ENCODE results near the gene CCDC28B.
A peak's percentile ranks its signal among the peaks of the same experiment; 100 is the strongest.

The CCDC28B gene

GRCh38 chr1:32181563-32181962 lies 18.8 kb upstream of the CCDC28B start:
- H3K4me3 ChIP-seq (ENCODE audit: low read depth, low read length), result peak overlapping the region; percentile 12
- TF ChIP-seq, protein P1, sequence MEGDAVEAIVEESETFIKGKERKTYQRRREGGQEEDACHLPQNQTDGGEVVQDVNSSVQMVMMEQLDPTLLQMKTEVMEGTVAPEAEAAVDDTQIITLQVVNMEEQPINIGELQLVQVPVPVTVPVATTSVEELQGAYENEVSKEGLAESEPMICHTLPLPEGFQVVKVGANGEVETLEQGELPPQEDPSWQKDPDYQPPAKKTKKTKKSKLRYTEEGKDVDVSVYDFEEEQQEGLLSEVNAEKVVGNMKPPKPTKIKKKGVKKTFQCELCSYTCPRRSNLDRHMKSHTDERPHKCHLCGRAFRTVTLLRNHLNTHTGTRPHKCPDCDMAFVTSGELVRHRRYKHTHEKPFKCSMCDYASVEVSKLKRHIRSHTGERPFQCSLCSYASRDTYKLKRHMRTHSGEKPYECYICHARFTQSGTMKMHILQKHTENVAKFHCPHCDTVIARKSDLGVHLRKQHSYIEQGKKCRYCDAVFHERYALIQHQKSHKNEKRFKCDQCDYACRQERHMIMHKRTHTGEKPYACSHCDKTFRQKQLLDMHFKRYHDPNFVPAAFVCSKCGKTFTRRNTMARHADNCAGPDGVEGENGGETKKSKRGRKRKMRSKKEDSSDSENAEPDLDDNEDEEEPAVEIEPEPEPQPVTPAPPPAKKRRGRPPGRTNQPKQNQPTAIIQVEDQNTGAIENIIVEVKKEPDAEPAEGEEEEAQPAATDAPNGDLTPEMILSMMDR (IDR thresholded peaks at IDR 0.05; ENCODE audit: borderline replicate concordance, insufficient read depth, low read depth, low read length), result no peak

- TF ChIP-seq, protein P1 (IDR thresholded peaks at IDR 0.05; ENCODE audit: borderline replicate concordance, insufficient read depth, low read depth, low read length), result no peak
- no peak overlapping the region for H3K4me3 ChIP-seq (ENCODE audit: low read depth, low read length)
Observed at GRCh38 chr1:32182060-32182459, 18.3 kb upstream of the CCDC28B start.

GRCh38 chr1:32184650-32185049 lies 15.7 kb upstream of the CCDC28B start:
- H3K4me3 ChIP-seq (ENCODE audit: low read depth, low read length), result no peak overlapping the region
- TF ChIP-seq, protein P1 (IDR thresholded peaks at IDR 0.05; ENCODE audit: borderline replicate concordance, insufficient read depth, low read depth, low read length), result no peak

DNA sequence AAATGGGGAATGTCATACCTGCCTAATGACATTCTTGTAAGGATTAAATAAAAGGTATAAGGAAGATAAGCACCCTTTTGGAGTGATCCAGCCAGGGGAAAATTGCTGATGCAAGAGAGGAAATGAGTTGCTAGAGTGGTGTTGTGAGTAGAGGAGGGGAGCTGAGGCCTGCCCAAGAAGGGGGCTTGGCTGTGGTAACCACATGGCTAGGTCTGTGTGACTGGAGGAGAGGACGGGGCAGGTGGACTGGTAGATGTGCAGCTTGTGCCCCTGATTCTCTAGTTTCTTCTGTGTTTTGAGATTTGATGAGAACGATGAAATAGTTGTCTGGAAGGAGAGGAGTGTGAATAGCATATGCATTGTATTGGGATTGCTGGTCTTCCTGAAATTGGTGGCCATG lies 14.3 kb upstream of the CCDC28B start:
- TF ChIP-seq, protein P1 (IDR thresholded peaks at IDR 0.05; ENCODE audit: borderline replicate concordance, insufficient read depth, low read depth, low read length), result no peak
- no peak overlapping the region for H3K4me3 ChIP-seq (ENCODE audit: low read depth, low read length)

- TF ChIP-seq, protein P1 (IDR thresholded peaks at IDR 0.05; ENCODE audit: borderline replicate concordance, insufficient read depth, low read depth, low read length), result no peak
- no peak overlapping the region for H3K4me3 ChIP-seq (ENCODE audit: low read depth, low read length)
Observed at GRCh38 chr1:32186491-32186890, 13.9 kb upstream of the CCDC28B start.

GRCh38 chr1:32187850-32188249 lies 12.5 kb upstream of the CCDC28B start:
- H3K4me3 ChIP-seq (ENCODE audit: low read depth, low read length), result no peak overlapping the region
- TF ChIP-seq, protein P1 (IDR thresholded peaks at IDR 0.05; ENCODE audit: borderline replicate concordance, insufficient read depth, low read depth, low read length), result no peak

DNA sequence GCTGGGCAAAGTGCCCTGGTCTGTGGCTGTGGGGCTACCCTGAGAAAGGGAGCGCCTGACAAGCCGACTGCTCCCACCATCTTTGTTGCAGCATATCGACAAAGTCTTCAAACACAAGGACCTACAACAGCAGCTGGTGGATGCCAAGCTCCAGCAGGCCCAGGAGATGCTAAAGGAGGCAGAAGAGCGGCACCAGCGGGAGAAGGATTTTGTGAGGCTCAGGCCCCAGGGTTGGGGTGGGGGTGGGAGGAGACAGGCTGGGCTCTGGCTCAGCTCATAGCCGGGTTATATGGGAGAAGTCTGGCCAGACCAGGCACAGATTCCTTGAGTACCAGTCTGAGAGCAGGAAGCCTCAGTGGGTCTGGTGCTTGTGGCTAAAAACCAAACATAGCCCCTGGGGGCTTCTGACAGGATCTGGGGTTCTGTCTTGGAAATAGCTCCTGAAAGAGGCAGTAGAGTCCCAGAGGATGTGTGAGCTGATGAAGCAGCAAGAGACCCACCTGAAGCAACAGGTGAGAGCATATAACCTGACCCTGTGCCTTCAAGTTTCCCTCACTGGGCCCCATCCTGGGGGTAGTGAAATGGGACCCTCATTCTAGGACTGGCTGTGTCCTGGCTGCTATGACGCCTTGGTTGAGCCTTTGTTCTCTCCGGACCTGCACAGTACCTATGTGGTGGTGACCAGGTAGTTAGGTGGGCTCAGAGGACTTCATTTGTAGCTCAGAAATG lies 8.0 kb upstream of the CCDC28B start:
- no peak overlapping the region for H3K4me3 ChIP-seq (ENCODE audit: low read depth, low read length)
- TF ChIP-seq, protein P1 (IDR thresholded peaks at IDR 0.05; ENCODE audit: borderline replicate concordance, insufficient read depth, low read depth, low read length), result no peak
